HG02973 (cell line): ENCODE results near the gene AMH.

Experiments used
- ATAC-seq: cut with Tn5 transposase; IDR thresholded peaks from one replicate; pipeline ENCODE4 v1.9.1; 2021; ENCODE audit warnings: moderate library complexity; ENCODE audit not compliant: unreplicated experiment

Gene AMH

GRCh38 chr19:2247433-2248101 is 1.6 kb upstream of the AMH start:
- no peak for ATAC-seq

- no peak for ATAC-seq
These were observed 750 bp upstream of the AMH start for GRCh38 chr19:2248136-2249009.

DNA sequence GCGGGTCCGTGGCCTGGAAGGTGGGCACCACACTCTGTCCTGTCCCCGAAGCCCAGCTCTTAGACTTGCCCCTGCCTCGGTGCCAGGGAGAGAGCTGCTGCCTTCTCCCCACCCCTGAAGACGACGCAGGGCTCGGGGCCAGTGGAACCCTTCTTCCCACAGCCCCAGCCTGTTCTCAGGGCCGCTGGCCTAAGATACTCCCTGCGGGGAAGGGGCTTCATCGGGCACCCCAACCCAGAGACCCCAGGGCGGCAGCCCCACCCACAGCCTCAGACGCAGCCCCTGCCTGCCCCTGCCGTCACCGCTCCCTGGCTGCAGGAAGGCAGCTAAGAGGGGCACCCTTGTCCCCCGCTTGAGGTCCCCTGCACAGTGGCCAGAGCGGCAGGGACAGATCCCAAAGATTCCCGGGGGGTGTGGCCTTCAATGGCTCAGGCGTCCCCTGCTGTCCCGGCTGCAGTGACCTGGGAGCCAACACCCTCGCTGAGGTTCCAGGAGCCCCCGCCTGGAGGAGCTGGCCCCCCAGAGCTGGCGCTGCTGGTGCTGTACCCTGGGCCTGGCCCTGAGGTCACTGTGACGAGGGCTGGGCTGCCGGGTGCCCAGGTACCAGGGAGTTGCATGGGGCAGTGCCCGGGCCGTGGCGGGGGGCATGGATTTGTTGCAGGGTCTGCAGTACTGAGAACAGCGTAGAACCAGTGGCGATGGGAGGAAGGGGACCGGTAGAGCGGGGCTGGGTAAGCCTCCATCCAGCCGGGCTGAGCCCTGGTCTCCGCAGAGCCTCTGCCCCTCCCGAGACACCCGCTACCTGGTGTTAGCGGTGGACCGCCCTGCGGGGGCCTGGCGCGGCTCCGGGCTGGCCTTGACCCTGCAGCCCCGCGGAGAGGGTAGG is 1.0 kb downstream of the AMH start:
- ATAC-seq = no peak

DNA sequence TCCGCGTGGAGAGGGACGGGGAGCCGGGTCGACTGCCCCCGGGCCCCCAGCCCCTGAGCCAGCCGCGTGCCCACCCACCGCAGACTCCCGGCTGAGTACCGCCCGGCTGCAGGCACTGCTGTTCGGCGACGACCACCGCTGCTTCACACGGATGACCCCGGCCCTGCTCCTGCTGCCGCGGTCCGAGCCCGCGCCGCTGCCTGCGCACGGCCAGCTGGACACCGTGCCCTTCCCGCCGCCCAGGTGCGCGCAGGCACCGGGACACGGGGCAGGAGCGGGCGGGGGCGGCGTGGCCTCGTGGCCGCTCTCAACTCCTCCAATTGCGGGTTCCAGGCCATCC is 1.6 kb downstream of the AMH start:
- ATAC-seq = no peak

DNA sequence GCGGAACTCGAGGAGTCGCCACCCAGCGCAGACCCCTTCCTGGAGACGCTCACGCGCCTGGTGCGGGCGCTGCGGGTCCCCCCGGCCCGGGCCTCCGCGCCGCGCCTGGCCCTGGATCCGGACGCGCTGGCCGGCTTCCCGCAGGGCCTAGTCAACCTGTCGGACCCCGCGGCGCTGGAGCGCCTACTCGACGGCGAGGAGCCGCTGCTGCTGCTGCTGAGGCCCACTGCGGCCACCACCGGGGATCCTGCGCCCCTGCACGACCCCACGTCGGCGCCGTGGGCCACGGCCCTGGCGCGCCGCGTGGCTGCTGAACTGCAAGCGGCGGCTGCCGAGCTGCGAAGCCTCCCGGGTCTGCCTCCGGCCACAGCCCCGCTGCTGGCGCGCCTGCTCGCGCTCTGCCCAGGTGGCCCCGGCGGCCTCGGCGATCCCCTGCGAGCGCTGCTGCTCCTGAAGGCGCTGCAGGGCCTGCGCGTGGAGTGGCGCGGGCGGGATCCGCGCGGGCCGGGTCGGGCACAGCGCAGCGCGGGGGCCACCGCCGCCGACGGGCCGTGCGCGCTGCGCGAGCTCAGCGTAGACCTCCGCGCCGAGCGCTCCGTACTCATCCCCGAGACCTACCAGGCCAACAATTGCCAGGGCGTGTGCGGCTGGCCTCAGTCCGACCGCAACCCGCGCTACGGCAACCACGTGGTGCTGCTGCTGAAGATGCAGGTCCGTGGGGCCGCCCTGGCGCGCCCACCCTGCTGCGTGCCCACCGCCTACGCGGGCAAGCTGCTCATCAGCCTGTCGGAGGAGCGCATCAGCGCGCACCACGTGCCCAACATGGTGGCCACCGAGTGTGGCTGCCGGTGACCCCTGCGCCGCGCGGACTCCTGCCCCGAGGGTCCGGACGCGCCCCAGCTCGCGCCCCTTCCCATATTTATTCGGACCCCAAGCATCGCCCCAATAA is 2.3 kb downstream of the AMH start:
- ATAC-seq = no peak

DNA sequence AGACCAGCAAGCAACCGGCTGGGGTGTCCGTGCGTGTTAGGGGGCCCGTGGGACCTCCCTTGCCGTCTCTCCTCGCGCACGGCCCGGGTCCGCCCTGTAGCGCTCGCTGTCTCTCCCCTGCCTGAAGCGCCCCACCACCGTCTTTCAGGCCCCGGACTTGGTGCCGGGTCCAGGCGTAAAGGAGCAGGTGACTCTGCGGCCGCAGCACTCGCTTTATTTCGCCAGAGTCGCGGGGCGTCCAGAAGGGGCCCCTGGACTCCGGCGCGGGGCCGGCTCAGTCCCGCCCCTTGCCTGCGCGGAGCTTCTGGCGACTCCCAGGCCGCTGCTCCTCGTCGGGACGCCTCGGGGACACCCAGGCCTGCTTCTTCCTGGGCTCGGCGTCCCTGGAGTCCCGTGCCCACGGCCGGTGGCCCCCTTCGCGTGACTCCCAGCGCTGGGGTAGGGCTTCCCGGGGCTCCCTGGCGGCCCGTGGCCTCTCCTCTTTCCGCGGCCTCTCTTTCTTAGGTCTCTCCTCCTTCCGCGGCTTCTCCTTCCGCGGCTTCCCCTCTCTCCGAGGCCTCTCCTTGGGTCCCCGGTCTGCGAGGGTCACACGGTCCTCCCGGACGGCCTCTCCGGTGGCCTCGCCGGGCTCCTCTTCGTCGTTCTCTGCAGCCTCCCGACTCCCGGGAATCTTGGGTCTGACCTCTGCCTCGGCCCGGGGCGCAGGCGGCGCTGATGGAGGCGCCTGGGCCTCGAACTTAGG is 3.1 kb downstream of the AMH start:
- no peak for ATAC-seq

DNA sequence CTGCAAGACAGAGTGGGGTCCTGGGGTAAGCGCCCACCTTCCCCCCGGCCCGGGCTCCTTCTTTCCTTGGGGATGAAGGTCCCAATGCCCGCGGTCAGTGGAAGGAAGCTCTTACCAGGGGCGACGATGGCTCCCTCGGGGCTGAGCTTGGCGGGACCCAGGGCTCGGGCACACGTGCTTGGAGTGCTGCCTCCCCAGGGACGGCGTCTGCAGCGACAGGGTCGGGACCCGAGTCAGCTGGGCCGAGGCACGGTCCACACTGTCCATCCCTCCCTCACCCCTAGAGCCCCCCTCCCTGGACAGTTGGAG is 3.6 kb downstream of the AMH start:
- ATAC-seq = no peak

DNA sequence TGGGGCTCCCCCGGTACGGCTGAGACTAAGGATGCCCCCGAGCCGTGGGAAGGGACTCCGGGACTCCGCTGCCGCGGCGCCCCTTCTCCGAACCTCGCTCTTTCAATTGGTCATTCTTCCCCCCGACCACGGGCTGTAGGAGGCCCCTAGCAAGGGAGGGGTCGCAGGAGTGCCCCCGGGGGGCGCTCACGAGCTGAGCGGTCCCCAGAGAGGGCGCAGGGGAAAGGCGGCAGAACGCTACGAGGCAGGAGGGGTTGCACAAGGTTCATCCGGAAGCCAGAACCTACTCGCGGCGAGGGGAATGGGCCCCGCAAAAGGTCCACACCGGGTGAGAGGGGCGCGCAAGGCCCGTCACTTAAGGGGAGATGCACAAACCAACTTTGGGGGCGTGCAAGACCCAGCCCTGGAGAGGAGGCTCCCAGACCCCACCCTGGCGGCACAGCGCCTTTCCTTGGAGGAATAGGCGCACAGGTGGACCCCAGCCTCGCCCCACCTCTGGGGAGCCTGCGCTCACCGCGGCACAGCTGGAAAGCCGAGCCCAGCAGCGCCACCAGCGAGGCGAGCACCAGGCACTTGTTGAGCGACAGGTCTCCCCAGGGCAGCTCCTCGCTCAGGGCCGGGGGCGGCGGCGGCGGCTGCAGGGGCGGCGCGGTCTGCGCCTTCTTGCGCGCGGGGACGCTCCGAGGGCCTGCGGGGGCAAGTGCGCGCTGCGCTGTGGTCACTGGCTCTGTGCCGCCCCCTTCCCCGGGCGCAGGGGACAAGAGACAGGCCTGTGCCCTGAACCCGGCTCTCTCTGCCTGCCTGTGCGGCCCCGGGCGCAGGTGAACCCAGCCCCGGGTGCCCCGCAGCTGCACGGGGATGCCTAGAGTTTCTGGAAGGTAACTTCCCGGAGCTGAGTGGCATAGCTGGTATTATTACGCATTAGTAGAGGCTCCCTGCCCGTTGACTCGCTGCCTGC is 4.3 kb downstream of the AMH start:
- ATAC-seq = no peak

DNA sequence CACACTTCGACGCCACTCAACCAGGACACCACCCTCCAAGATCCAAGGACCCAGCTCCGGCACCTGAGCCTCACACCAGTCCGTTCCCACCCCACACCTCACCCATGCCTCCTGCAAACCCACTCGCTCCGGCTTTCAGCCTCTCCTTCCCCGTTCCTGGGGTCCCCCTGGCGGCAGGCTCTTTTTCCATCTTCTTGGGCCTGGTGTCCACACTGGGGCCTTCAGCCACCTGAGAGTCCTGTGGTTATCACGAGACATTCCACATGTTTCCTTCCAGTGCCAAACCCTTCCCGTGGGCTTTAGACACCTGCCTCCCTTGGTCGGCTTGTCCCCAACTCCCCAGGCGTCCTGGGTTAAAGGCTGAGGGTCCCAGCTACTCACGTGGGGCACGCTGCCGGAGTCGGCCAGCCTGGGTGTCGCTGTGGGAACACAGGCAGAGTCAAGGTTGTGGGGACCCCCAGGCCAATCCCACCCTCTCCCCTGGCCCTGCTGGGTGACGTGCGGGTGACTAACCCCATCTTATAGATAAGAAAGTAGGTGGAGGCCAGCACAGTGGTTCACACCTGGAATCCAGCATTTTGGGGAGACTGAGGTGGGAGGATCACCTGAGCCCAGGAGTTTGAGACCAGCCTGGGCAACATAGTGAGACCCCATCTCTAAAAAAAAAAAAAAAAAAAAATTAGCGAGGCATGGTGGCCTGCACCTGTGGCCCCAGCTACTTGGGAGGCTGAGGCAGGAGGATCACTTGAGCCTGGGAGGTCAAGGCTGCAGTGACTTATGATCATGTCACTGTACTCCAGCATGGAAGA is 5.1 kb downstream of the AMH start:
- no peak for ATAC-seq

- no peak for ATAC-seq
These were observed 6.2 kb downstream of the AMH start for GRCh38 chr19:2255112-2255845.

GRCh38 chr19:2255982-2256685 is 7.0 kb downstream of the AMH start, which contains the start of gene JSRP1:
Gene JSRP1, minus strand, starts transcription at chr19:2256417. Its CDS starts 1,103 bp downstream, at chr19:2255314.
- ATAC-seq = no peak

DNA sequence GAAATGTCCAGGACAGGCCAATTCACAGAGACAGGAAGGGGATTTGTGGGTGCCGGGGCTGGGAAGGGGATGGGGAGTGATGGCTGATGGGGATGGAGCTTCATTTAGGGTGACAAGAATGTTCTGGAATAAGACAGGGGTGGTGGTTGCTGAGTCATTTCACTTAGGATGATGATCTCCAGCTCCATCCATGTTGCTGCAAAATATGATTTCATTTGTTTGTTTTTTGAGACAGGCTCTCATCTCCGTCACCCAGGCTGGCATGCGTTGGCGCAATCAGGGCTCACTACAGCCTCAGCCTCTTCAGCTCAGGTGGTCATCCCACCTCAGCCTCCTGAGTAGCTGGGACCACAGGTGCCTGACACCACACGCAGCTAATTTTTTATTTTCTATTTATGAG is 10.2 kb downstream of the AMH start:
- no peak for ATAC-seq

DNA sequence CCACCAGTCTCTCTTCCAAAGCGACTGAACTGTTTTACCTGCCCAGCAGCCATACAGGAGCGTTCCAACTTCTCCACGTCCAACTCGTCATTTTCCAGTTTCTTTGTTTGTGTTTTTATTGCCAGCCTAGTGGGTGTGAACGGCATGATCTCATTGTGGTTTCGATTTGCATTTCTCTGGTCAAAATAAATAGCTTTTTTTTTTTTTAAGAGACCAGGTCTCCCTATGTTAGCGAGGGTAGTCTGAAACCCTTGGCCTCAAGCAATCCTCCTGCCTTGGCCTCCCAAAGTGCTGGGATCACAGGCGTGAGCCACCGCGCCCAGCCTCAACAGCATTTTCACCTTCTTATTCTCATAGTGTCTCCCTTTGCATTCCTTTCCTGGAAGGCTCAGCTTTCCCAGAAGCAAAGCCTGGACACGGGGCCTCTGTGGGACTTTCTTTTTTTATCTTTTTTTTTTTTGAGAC is 11.2 kb downstream of the AMH start:
- ATAC-seq = no peak

DNA sequence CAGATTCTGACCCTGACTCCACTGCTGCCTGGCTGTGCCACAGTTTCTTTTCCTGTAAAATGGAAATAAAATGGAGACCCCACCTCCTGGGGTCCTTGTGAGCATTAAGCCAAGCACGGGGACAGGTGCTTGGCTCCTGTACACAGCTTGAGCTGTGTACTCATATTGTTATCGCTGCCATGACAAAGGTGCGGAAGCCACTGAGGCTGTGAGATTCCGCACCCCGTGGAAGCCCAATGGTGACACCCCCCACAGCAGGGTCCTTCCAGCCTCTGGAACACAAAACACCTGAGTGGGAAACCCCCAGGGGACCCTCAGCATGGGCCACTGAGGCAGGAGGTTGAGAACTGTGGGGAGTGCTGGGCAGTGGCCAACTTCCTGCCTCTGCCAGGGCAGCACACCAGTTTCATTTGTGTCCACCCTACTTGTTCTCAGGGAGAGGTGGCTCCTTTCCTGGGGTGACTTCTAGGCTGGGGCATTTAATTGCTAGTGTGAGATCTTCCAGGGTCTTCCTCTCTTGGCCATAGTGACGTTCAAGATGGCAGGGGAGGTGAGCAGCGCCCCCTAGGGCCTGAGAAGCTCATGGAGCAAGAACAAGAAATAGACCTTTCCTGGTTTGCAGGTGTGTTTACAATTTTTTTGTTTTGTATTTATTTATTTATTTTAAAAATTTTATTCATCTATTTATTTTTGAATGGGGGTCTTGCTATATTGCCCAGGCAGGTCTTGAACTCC is 12.5 kb downstream of the AMH start:
- ATAC-seq = no peak

DNA sequence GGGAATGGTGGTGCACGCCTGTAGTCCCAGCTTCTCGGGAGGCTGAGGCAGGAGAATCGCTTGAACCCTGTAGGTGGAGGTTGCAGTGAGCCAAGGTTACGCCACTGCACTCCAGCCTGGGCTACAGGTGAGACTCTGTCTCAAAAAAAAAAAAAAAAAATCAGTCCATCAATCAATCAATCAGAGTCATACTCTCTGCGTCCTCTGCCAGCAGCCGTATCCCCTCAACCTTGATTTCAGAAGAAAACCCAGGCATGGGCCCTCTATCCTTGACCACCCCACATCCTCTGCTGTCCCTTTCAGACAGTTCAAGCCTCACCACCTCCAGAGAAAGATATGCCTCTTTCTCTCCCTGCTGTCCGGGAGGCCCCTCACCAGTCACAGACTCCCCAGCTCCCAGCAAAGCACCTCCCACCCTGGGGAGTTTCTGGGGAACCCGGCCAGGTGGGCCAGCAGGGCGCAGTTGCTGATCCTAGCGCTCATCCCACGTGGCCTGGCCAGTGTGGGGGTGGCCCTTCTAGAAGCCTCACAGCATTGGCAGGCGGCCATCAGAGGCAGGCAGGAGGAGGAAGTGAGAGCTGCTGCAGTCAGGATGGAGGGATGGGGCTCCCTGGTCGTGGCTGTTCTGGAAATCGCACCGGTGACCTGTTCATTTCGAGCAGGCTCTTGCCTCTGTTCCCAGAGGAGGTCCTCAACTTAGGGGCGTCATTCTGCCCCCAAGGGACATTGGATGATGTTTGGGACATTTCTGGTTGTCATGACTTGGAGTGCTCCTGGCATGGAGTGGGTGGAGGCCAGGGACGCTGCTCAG is 17.3 kb downstream of the AMH start:
- ATAC-seq = no peak
